NCI-H524 treated with DMSO at 0.1 percent for 48 hours (cell line): ENCODE data around the gene HOXA5.

Experiments used
- DNase-seq: peaks from one replicate; lab custom pipeline; 2025; lab: John Stamatoyannopoulos, UW

The HOXA5 gene

GRCh38 chr7:27132978-27133377, 10.5 kb downstream of the HOXA5 start:
- no peak for DNase-seq

DNA sequence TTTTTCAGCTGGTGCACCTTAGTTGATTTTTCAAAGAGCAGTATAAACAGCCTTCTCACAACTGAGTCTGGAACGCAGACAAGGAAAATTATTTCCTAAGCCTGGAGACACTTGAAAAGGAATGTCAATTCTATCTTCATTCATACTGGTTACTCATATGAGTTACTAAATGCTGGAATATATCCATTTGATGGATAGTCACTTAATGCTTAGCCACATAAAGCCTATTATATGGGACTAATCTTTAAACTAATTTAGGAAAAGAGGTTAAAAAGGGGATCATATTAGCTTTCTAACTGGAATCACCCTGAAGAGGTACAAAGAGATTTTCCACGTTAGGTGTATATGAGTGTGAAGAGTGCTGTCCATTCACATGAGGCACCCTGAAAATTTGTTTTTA, 11.3 kb downstream of the HOXA5 start:
- DNase-seq: no peak

DNA sequence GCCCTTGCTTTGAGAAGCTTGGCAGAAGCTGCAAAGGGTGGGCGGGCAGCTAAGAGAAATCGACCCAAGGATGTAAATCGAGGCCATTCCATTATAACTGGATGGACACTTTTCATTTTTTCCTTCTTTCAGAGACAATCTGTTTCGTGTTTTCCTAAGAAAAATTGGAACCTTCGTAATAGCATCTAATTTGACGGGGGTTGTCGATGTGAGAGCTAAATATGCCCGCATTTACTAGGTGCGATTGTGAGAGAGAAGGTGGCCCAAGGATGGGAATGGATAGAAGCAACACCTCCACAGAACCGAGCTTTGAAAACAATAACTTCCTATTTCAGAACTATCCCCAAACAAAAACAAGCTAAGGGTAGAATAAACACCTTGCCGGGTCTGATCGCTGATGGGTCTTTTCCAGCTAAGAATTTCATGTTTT, 12.1 kb downstream of the HOXA5 start:
- DNase-seq: no peak

DNA sequence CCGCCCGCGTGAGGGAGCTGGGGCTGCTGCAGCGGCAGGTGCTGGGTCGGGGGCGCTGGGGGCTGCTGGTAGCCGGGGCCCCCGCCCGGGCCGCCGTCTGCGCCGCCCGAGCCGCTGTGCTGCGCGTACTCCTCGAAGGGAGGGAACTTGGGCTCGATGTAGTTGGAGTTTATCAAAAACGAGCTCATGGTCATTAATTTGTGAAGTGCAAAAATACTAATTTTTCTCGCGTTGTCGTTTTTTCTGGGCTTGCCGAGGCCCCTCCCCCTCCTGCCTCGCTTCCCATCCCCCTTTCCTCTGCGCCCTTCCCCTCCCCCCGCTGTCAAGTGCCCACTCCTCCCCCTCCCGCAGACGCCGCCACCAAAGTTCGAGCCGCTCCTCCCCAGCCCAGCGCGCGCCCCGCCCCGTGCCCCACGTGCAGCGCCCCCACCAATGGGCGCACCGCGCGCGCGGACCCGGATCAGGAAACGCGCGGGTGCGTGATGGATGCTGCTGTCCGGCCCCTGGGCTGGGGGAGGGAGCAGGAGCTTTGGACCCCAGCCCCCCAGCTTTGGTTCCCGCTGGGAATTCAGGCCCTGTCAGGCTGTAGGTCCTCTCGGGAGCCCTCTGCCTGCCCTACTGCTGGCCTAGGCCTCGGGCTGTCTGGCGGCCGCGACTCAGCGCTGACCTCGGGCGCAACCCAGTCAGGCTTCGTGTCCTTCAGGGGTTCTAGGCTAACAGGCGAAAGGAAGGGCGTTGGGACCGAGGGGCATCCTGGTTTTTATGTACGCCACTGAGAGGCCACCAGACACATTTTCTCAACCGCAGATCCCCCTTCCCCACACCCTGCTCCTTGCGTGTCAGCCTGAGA, 12.7 kb downstream of the HOXA5 start, which contains the start of gene HOXA4:
HOXA4 (minus strand) TSS at position 218 of the 850 bp plus-strand sequence; CDS start at position 194, 24 bp downstream.
- peak; percentile 32 for DNase-seq

DNA sequence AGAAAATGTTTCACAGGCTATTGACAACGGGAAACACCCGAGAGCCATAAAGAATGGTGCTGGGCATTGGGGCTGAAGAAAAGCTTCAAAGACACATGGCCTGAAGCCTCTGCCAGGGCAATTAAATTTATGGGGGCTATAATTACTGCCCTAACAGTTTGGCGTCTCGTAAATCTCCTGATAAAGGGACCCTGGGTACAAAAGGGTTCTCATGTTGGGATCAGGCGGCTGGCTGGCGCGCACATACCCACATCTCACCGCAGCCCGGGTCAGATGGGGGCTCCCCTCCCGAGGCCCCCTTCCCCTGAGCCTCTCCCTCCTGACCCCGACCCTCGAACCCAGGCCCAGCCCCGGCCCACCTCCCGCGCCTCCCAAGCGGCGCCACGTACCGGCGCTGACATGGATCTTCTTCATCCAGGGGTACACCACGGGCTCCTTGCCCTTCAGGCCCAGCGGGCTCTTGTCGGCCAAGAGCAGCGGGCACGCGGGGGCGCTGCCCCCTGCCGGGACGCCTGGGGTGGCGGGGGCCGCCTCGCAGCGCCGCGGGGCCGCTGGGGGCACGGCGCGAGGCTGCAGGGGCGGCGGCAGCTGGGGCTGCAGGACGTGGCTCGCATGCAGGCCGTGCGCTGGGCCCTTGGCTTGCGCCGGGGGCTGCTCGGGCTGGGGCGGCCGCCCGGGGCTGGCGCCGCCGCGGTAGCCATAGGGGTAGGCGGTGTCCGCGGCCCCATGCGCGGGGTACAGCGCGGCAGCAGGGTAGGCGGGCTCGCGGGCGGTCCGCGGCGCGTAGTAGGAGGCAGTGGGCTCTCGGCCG, 13.5 kb downstream of the HOXA5 start:
- no peak for DNase-seq

DNA sequence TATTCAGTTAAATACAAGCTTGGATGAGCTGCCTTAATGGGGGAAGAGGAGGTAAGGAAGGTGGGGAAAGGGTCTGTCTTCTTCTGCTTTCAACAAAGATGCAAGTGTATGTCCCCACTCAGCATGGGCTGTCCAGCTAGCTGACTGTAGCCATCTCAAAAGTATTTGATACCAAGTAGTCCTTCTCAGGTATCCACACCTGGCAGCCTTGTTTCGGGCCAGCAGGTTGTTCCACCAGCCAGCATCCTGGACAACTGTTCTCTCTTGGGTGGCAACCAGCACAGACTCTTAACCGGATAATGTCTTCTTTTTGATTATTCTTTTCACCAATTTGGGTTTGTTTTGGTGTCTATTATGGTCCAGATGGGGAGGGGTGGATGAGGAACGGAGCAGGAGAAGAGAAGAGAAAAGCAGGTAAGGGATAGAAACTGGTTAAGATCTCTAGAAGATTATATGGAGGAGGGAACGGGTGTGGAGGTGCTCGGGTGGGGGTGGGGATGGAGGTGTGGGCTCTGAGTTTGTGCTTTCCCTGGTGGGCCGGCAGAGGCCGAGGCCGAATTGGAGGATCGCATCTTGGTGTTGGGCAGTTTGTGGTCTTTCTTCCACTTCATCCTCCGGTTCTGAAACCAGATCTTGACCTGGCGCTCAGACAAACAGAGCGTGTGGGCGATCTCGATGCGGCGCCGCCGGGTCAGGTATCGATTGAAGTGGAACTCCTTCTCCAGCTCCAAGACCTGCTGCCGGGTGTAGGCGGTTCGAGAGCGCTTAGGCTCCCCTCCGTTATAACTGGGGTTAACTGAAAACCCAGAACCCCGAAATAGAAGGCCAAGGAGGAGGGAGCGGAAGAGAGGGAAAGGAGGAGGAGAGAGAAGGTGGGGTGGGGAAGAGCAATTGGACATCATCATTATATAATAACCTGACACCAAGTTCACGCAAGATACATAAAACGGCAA, 14.4 kb downstream of the HOXA5 start:
- no peak for DNase-seq

DNA sequence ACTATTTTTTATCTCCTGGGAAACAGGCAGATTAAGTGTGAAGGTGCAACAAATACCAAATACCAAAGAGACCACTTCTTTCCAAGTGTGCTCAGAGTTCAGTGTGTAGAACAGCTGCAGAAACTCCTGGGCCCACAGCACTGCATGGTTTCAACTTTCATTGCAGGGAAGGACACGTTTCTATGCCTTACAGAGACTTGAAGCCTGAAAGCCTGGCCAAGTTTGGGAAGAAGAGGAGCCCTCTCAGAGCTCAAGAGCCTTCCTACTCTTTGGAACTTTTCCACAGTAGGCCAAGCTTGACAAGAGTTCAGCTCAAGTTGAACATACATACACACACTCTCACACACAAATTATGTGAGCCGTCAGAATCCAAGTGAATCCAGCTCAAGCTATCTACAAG, 15.4 kb downstream of the HOXA5 start:
- no peak for DNase-seq

- DNase-seq: no peak
Observed at GRCh38 chr7:27126596-27127327, 16.7 kb downstream of the HOXA5 start.

DNA sequence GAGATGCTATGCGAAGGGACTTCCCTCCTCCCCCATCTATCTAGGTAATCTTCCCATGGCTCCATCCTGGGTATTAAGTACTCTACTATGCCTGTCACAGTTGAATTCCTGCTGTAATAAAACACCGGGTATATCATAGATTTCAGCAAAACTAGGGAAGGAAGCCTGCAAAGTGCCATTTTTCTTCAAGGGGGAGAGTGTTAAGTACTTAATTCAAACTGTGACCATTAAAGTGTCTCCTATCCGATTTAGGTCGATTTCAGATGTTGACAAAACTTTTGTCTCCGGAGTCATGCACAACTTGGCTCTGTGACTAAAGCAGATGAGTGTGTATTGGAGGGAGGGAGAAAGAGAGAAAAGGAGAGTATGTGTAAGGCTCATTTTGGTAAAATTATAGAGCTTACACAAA, 17.5 kb downstream of the HOXA5 start:
- no peak for DNase-seq

DNA sequence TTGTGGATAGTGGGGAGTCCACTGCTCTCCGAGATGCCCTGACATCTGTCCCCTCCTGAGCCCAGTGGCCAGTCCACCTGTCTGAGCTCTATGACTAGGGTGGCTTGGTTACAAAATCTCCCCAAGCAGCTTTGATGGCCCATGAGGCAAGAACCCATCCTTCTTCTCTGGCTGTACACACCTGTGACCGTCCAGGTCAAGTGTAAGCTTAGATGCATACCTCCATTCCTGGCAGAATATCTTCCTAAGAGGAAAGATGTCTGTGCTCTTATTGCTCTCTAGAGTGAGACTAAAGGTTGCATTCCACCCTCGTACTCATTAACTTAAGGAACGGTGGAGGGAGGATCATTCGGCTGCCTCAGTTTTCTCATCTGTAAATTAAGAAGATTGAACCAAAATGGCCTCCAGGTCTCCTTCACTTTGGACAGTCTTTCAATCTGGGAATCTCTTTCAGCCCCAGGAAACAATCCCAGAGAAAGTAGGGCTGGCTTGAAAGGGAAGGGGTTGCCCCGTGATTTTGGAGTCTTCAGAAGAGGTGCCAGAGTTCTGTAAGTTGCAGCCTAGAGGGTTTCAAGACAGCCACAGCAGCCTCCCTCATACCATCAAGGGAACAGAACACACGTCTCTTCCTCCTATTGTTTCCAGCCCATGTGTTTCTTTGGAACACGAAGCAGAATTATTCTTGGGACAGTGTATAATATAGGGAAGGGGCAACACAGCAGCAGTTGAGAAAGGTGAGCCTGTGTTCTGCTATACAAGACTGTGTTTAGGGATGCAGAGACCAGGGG, 18.4 kb downstream of the HOXA5 start:
- DNase-seq: no peak

- DNase-seq: no peak
Observed at GRCh38 chr7:27124096-27124901, 19.2 kb downstream of the HOXA5 start.

DNA sequence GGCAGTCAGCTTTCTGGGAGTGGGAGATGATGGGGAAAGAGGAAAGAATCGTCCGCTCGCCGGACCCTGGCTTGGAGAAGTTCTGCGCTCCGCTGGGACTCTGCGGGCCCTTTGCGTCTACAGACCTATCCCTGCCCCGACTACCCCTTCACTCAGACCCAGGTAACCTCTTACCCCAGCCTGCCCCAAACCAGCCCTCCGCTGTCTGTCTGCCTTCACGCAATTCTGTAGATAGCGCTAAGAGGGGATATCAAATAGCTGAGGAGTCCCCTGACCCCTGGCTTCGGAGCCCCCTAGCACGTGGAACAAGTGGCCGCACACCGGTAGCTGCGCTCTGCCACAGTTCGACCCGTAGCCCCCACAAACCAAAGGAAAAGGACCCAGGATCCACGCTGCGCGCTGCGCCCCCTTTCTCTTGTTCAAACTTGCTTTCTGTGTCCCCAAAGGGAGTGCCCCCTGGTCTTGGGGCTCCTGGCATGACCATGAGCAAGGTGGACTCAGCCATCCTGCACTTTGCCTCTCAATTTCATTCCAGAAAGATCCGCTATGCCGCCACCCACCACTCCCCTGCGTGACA, 19.9 kb downstream of the HOXA5 start:
- DNase-seq: no peak

DNA sequence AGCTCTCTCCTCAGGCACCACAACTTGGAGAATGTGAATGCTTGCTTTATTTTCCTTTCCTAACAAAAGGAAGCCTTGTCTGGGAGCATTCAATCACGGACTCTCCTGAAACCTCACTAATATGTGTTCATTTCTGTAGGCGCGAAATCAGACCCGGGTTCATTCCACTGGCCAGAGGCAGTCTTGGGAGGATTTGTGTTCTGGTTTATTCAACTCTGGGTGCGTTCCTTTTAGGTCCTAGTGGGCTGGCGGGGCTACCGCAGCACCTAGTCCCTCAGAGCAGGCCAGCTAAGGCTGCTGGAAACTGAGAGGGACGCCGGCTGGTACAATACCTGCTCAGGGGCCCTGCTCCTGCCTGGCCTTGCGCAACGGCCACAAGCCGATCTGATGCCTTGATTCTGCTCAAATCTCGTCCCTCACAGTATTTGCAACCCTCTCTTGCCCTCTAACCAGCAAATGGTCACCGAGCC, 20.4 kb downstream of the HOXA5 start:
- DNase-seq: no peak

DNA sequence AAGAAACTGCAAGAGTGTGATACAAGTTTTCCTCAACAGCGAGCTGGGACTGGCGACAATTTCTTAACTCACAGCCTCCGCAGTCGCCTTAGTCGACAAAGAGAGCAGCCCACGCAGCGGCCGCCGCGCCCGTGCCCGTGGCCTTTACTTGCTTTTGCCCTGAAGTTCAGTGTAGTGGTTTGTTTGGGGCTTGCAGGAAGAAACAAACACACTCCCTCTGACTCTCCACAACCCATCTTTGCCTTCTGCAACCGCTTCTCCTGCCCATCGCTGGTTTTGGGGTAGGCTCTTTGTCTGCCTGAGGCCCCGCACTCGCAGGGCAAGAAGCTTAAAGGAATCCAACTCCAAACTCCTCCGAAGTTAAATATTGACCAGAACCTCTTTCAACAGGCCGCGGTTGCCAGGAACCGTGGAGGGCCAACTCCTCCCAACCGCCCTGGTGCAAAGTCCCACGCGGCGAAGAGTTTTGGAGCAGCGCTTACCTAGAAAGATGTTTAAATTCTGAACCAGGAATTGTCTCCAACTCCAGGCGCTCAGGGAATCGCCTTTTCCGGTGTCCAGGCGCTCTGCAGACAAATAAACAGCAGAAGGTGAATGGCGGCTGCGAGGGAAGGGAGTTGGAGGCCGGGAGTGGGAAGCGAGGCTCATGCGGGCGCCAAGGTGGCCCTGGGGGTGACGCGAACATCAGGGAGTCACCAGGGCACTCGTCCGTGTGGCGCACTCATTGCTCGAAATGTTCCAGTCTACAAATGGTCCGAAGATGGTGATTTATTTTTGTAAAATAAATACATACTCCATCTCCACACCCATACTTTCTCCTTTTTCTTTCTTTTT, 21.2 kb downstream of the HOXA5 start:
- no peak for DNase-seq

- no peak for DNase-seq
Observed at GRCh38 chr7:27121684-27122076, 21.8 kb downstream of the HOXA5 start.

DNA sequence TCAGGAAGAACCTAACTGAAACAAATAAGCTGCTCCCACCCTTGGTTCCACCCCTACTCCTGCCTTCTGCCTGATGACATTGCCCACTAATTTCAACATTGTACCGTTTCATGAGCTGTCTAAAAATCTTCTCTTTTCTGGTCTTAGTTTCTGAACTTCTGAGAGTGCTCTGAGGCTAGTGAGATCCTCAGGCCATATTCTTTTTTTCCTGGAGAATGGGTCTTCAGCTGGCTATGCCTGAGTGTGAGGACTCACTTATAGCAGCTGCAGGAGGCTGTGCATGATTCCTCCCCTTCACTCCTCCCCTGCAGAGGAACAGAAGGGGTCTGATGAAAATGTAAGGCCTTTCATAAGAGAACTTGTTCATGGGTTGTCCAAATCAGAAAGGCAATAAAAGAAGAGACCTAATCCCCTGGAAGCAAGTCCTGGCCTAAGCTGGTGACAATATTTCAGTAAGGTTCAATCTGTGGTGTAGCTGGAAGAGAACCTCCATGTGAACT, 24.0 kb downstream of the HOXA5 start:
- no peak for DNase-seq

DNA sequence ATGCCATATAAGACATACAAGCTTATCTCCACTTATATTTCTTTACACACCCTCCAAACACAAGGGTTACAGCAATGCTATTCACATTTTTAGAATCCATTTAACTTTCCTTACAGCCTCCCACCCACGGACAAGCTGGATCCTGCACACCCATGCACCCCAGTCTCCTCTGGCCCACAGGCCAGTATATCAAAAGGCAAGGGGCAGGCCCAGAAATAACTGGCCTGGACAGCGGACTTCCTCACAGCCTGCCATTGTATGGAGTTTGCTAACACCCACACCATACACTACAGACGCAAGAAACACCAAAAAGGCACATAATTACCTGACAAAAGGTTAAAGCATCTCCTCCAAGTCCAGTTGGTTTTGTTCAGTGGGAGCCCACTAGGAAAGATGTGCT, 24.9 kb downstream of the HOXA5 start:
- DNase-seq: no peak
